GM20431 (cell line): ENCODE results near the gene PRDX4.
"Not testable (repeated sequence)": the region's sequence is repeated elsewhere in the genome, so short reads cannot be mapped to it uniquely, and the experiment has no call there.

Experiments
- in situ Hi-C: fragments of 300-500 bp; cut with MseI, MboI; formaldehyde crosslinking; loops from one replicate; pipeline ENCODE4 v1.15.0; 2020; ENCODE audit warnings: low sequenced_read_pairs; ENCODE audit not compliant: unreplicated experiment

PRDX4 gene

DNA sequence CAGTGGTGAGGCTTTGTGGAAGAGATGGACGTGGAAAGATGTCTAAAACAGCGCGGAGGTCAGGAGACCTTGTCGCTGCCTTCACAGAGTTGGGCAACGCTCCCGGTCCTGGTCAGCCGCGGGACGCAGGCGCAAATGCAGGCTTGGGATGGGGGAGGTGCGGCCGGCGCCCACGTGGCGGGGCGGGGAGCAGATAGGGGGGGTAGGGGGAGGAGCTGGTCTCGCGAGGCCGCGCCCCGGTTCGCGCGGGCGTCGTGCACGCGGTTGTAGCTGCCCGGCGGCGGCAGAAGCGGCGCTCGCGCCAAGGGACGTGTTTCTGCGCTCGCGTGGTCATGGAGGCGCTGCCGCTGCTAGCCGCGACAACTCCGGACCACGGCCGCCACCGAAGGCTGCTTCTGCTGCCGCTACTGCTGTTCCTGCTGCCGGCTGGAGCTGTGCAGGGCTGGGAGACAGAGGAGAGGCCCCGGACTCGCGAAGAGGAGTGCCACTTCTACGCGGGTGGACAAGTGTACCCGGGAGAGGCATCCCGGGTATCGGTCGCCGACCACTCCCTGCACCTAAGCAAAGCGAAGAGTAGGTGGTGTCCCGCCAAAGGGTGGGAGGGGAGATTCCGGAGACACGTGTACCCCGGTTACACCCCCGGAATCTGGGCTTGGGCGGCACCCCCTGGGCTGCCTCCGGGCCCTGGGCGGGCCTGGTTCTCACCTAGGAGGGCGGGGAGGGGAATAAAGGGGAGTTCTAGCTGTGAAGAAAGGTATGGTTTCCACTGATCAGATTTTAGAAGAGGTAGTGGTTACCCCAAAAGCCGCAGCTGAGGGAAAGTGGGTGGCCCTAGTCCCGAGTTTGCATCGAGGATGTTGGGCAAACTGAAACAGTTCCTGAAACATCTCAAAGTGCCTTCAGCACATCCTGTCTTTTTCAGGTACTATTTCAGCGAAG is at the start of gene PRDX4:
TSS of gene PRDX4 (plus strand) at position 255 of the 939 bp plus-strand sequence. CDS start at position 333, 78 bp downstream.
- in situ Hi-C loops, result no loop called here

DNA sequence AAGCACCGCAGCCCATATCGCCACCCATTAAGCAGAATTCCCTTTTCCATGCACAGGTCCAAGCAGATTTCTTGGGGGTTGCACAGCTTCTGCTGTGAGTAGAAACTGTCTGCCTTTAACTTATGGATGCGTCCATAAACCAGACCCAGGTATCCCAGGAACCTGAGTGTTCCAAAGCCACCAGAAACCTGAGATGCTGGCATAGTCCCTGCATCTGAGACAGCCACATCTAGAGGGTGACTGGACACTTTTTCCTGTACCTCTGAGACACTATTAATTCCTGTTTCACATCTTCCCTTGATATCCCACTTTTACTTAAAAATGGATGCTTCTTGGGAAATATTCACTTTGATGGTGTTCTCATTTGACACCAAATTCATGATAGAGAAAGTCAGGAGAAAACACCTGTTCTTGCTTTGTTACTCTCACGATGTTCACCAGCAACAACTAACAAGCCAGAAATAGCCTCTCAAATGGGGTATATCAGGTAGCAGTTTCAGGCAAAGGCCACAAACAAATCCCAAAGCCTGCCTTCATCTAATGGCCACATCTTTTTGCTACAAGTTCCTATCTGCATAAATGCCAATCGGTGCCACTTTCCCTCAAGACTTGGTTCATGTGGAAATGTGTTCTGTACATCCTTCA is 45.5 kb upstream of the PRDX4 start:
- in situ Hi-C loops, result no loop called here

DNA sequence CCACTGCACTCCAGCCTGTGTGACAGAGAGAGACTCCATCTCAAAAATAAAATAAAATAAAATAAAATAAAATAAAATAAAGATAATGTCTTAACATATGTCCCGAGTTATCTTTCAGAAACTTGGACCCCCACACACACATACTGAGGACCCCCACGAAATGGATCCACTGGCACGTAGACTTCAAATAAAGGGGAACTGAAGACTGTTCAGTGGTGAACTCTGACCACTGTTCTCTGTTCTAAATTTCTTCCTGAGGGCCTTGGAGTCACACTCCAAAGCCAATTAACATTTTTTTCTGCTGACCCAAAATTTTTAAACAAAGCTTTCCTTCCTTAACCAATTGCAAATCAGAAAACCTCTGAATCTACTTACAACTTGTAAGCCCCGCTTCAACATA is 43.5 kb upstream of the PRDX4 start:
- in situ Hi-C loops, result no loop called here

GRCh38 chrX:23626651-23627050 is 40.6 kb upstream of the PRDX4 start:
- in situ Hi-C loops, result no loop called here

DNA sequence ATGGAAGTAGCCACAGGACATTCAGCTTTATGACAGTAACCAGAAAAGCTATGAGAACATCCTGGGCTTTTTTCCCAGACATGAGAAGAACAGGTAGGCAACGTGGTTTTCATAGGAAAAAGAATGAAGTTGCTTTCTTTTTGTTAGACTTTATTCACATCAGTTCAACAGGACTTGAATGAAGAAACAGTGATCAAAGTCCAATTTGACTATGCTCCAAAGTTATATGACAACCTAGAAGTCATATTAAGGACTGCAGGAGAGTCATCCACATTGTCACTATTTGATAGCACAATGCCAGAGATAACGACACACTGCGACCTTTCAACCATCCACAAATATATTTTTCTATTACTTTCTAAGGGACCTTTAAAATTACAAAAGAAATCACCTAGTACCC is 39.2 kb upstream of the PRDX4 start:
- in situ Hi-C loops, result no loop called here

DNA sequence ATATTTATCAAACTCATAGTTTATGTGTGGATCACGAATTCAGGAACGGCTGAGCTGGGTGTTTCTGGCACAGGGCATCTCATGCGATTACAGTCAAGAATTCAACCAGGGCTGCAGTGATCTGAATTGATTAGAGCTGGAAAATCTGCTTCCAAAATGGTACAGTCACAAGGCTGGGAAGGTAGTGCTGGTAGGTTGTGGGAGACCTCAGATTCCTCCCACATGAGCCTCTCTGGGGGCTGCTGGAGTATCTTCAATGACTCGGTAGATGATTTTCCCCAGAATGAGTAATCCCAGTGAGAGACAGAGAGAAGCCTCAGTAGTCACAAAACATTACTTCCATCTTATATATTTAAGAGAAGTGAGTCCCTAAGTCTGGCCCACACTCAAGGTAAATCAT is 36.2 kb upstream of the PRDX4 start:
- in situ Hi-C loops, result no loop called here

- in situ Hi-C loops, result no loop called here
Measured at GRCh38 chrX:23633834-23634580, 33.3 kb upstream of the PRDX4 start.

DNA sequence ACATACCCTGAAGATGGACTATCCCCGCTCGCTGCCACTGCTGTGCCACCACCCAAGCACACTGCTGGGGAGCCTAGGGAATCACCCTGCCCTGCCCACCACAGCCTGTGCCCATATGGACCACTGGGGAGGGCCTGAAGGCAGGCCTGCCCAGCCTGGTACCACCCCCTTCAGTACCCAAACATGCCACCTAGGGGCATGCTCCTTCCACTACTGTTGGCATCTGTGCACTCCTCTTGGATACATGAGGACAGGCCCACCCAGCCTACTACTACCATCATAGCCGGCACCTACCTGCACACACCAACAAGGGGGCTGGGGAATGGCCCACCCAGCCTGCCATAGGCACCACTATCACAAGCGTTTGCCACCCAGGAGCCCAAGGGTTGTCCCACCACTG is 30.1 kb upstream of the PRDX4 start:
- in situ Hi-C loops, result no loop called here

DNA sequence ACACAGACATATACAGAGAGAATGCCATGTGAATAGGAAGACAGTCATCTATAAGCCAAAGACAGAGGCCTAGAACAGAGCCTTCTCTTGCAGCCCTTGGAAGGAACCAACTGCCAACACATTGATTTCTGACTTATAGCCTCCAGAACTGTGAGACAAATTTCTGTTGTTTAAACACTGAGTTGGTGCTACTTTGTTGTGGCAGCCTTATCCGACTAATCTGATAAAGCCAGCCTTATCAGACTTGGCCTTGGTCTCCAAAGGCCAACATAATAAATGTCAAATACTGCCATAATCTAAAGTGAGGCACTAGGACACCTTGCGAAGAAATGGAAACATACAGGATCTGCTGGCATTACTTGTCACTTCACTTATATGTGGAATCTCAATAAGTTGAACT is 24.3 kb upstream of the PRDX4 start:
- in situ Hi-C loops, result no loop called here

GRCh38 chrX:23644744-23645143 is 22.5 kb upstream of the PRDX4 start:
- in situ Hi-C loops, result no loop called here

- in situ Hi-C loops, result no loop called here
Measured at GRCh38 chrX:23656091-23656490, 11.2 kb upstream of the PRDX4 start.

DNA sequence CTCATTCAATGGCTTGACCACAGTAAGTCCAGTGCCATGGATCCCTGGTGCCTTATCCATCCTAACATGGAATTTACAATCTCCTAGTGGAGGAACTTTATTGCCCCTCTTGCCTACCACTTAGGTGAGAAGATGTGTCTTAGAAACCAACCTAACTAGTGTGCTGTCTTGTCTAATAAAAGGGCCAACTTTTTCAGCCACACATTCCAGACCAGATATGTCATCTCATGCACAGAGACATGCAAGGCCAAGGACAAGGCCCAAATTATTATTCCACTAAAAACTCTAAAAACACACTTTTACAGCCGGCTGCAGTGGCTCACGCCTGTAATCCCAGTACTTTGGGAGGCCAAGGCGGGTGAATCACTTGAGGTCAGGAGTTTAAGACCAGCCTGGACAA is 10.6 kb upstream of the PRDX4 start:
- in situ Hi-C loops, result no loop called here

GRCh38 chrX:23659339-23659738 is 8.0 kb upstream of the PRDX4 start:
- in situ Hi-C loops, result no loop called here

- in situ Hi-C loops, result not testable (repeated sequence)
Measured at GRCh38 chrX:23660083-23660765, 7.1 kb upstream of the PRDX4 start.

GRCh38 chrX:23660766-23661132 is 6.5 kb upstream of the PRDX4 start:
- in situ Hi-C loops, result no loop called here

DNA sequence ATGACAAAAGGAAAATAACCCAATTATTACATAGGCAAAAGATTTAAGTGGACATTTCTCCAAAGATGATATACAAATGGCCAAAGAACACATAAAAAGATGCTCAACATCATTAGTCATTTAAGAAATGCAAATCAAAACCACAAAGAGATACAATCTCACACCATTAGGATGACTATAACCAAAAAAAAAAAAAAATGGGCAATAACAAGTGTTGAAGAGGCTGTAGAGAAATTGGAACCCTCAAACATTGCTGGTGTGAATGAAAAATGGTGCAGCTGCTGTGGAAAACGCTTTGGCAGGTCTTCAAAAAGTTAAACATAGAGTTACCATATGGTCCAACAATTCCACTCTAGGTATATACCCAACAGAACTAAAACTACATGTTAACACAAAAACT is 5.6 kb upstream of the PRDX4 start:
- in situ Hi-C loops, result no loop called here

DNA sequence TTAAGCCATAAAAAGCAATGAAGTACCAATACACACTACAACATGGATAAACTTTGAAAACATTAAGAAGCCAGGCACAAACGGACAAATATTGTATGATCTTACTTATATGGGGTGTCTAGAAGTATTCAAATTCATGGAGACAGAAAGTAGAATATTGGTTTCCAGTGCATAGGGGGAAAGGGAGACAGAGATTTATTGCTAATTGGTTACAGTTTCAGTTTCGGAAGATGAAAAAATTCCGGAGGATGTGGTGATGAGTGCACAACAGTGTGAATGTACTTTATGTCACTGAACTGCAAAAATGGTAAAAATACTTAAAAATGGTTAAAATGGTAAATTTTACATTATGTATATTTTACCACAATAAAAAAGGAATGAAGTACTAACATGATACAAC is 5.1 kb upstream of the PRDX4 start:
- in situ Hi-C loops, result no loop called here

- in situ Hi-C loops, result no loop called here
Measured at GRCh38 chrX:23662853-23663252, 4.4 kb upstream of the PRDX4 start.

- in situ Hi-C loops, result no loop called here
Measured at GRCh38 chrX:23664496-23664895, 2.8 kb upstream of the PRDX4 start.

DNA sequence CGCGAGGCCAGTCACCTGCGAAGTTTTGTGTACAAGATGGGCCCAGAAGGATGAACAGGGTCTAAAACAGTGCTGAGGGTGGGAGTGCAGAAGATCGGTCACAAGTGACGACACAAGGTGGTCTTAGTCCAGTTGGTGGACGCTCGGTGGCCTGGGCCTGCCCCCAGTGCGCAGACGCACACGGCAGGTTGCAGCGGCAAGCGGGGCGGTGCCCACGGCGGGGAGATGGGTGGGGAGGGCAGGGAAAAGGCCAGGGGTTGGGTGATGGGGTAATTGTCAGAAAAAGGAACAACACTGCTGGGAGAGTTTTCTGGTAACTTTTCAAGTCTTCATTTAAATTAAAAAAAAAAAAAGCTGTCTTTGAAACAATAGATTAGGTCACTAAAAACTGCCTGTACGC is 1.0 kb upstream of the PRDX4 start:
- in situ Hi-C loops, result no loop called here
